Fibroblast of skin of left biceps (primary cell): Measurements from ENCODE around the gene DKK3.
A peak's percentile ranks its signal among the peaks of the same experiment; 100 is the strongest.
"Not testable (repeated sequence)": the region's sequence is repeated elsewhere in the genome, so short reads cannot be mapped to it uniquely, and the experiment has no call there.

Source experiments
- DNase-seq, 2 experiments: peaks; one replicate each; pipeline ENCODE4 v3.0.0-alpha.2; 2013; ENCODE audit warnings: low read depth in 2 of 2

The DKK3 gene

DNA sequence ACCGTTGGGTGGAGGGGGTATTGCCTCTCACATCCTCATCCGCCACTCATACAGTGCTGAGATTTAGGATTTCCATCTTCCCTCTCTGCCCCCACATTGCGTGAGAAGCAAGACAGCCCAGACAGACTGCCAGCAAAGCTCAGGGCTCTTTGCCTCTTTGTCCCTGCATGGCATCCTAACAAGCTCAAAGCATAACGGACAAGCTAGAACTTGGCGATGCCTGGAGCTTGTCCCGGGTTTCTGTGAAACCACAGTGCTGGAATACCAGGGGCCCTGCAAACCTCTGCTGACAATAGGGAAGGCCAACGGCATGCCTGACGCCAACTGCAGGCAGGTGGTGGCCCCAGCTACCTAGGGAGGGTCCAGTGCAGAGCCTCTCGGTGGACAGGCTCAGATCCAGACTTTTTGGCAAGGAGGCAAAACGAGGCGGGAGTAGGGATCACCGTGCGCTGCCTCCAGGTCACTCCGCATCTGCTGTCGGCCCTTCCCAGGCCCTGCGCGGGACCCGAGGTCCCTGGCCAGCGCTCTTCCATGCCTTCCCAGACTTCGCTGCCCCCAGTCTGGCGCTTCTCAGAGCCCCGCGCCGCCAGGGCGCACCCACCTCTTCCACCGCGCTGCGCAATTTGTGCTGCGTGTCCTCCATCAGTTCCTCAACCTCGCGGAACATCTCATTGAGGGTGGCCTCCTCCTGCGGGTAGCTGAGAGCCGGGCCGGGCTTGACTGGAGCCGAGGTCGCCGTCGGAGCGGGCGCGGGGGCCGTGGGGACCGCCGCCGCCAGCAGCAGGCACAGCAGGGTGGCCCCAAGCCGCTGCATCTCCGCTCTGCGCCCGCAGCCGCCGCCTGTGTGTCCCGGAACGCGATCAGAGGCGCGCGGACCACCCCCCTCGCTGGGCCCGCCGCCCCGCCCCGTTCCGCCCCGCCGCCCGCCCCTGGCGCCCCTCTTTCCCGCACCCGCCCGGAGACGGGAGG is at the start of gene DKK3:
DKK3 (minus strand) TSS at position 858 of the 969 bp plus-strand sequence; CDS start at position 814, 44 bp downstream.
- no peak for DNase-seq

- no peak for DNase-seq
Measured at GRCh38 chr11:12057299-12057980, 49.0 kb upstream of the DKK3 start.

DNA sequence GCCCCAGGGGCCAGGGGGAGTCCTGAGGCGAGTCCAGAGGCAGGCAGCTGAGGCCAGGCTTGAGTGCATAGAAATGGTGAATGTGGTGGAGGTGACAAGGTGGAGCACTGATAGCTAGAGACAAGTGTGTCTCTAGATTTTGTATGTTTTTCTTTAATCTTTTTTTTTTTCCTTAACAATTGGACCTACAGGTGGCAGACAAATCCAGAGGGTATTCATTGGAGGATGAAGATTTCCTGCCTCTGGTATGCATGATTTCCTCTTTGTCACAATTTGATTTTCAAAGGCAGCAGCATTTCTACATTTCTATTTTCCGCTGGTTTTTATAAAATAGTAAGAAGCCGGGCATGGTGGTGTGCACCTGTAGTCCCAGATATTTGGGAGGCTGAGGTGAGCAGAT is 47.7 kb upstream of the DKK3 start:
- DNase-seq: no peak

DNA sequence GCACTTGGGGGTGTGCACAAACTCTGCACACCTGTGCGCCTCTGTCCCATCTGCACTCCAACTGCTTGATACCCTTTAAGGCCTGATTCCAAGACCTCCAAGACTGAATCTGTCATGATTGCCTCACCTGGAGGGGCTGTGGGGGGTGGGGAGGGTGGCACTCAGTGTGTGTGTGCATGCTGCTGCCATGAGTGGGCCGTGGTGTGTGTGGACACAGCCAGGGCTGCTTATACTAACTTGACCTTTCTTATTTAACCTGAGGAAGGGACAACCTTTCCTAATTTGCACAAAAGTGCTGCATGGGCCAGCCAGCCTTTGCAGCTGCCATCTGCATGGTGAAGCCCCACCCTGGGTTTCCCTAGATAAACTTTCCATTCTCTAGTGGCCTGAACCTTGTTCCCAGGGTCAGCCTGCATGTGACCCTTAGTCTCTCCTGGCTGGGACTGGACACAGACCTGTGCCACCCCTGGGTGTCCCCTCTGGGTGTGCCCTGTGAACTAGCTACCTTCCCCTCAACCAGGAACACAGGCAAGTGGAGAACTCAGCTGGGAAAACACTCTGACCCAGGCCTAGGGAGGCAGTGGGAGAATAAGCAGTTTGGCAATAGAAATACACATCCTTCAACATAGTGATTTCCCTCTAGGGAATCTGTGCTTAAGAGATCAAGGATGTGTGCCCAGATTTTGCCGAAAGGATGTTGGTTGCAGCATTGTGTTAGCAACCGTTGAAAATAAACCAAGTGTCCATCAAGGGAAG is 45.4 kb upstream of the DKK3 start:
- DNase-seq: no peak

- no peak for DNase-seq
Measured at GRCh38 chr11:12052676-12053605, 44.5 kb upstream of the DKK3 start.

DNA sequence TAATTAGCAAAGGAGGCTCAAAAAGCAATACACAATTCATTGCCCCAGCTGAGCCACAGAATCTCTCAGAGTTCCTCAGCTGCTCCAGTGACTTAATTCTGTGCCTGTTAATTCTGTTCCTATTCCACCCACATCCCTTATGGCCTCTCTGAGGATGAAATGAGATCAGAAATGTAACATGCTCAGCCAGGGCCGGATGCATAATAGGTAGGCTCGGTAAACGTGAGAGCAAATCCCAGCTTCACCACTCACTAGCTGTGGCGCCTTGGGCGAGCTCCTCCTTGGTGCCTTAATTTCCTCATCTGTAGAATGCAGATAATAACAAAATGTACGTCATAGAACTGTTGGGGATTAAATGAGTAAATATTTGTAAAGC is 42.8 kb upstream of the DKK3 start:
- DNase-seq: no peak

- DNase-seq: no peak
Measured at GRCh38 chr11:12050470-12051286, 42.3 kb upstream of the DKK3 start.

GRCh38 chr11:12048936-12049790 is 40.7 kb upstream of the DKK3 start:
- DNase-seq: no peak

- no peak for DNase-seq
Measured at GRCh38 chr11:12046636-12047236, 38.3 kb upstream of the DKK3 start.

DNA sequence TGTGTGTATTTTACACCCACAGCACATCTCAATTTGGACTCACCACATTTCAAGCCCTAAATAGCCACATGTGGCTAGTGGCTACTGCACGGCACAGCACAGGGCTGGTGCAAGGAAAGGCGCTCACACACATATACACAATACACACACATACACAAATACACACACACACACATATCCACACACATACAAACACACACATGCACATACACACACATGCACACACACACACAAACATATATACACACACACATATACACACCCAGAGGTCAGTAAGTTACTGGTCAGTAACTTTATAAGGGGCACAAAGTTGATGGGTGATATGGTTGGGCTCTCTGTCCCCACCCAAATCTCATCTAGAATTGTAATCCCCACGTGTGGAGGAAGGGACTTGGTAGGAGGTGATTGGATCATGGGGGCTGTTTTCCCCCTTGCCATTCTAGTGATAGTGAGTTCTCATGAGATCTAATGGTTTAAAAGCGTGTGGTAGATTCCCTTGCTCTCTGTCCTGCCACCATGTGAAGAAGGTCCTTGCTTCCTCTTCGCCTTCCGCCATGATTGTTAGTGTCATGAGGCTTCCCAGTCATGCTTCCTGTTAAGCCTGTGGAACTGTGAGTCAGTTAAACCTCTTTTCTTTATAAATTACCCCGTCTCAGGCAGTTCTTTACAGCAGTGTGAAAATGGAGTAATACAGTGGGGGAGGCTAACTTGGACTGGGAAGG is 37.6 kb upstream of the DKK3 start:
- DNase-seq: no peak

DNA sequence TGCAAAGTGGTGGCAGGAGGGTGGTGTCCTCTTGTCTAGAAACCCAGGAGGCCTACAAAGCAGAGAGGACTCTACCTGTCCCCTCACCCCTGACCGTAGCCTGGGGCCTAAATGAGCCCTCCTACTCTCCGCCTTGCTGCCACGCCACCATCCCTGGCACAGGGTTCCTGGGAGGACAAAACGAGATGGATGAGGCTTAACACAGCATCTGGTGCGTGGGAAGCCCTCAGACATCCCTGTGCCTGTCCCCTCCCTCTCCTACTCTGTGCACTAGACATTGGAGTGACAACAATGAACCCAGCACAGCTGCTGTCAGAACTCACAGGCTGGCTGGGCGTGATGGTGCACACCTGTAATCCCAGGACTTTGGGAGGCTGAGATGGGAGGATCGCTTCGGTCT is 36.4 kb upstream of the DKK3 start:
- no peak for DNase-seq

GRCh38 chr11:12043959-12044791 is 35.7 kb upstream of the DKK3 start:
- DNase-seq: peak; percentile 87 to 89

- no peak for DNase-seq
Measured at GRCh38 chr11:12043221-12043620, 34.8 kb upstream of the DKK3 start.

DNA sequence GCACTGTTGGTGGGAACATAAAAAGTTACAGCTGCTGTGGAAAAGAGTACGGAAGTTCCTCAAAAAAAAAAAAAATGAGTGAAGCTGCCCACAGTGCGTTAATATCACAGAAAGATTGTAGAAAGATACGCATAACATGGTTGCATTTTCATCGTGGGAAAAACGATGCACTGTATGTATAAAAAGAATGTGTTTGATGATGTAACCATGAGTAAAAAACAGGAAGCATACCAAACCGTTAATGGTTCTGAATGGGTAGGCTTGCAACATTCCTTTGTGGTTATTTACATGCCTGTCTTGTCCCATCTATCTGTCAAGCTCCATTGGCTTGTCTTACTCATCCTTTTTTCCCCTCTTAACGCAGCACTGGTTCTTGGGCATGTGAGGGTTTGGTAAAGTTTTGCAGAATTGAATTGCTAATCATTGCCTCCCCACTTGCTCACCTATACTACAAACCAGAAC is 33.8 kb upstream of the DKK3 start:
- DNase-seq: peak; percentile 94 to 95

- DNase-seq: not testable (repeated sequence)
Measured at GRCh38 chr11:12040719-12041118, 32.3 kb upstream of the DKK3 start.

- DNase-seq: no peak
Measured at GRCh38 chr11:12032968-12033367, 24.5 kb upstream of the DKK3 start.

DNA sequence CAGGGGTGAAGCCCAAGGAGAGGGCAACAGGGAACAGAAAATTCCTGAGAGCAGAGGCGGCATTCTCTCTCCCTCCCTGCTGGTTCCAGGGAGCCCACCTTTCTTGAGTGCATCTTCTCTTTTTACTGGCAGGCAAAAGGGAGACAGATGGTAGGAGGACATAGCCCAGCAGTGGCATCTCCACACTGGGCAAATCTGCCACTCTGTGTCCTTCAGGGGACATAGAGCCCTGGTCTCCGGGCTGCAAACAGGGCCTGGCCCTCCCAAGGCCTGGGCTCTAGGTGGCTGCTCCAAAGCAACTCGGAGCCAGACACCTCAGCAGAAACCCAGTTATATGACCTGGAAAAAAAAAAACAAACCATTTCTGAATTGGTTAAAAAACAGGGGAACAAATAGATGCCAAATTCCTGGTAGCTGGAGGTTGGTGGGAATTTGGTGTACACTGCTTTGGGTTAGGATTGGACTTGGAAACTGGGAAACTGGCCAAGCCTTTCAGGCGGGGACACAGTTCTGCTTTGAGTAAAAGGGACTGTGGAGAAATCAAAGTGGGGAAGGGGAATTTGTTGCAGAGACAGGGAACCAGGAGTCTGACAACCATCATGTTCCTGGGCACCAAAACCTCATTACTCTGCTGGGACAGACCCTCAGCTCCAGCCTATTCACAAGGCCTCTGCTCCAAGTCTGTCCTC is 23.6 kb upstream of the DKK3 start:
- no peak for DNase-seq
